Measurements from ENCODE around the gene SH2D4B. TPM values are rescaled to one million over a fixed set of nuclear protein-coding genes. Genes with fewer than 3 reads are reported as not detected.

The SH2D4B gene
- total RNA-seq, 1 experiment from 2014 or later, result 0.22 TPM

- POLR2A ChIA-PET, result interaction anchor here (1.0 to 3.3 kb wide), 3 partner anchors 9 to 60 kb away, joined by 3 to 18 read pairs (median 4); no protein-coding TSS in a partner anchor
- Histone ChIP-seq H3K36me3 (ENCODE audit: control insufficient read depth in 1 of 2, insufficient read depth in 2 of 2, low read length in 2 of 2) (no peaks in the 10 kb centered on the region; a peak in 1 of 4 replicates), H3K4me1 (ENCODE audit: control insufficient read depth in 1 of 2, insufficient read depth in 2 of 2, low read length in 2 of 2) (peaks cover 97 to 98% of the 10 kb centered on the region in 2 experiments), H3K4me2 (ENCODE audit: low read length) (peak overlapping the region; percentile 81), H3K27me3 (ENCODE audit: insufficient read depth, low read length) (no peaks in the 10 kb centered on the region), H3K9me2 (ENCODE audit: insufficient read depth) (no peaks in the 10 kb centered on the region), H3K27ac (ENCODE audit: low read depth, low read length) (peak overlapping the region; percentile 90), H4K20me1 (ENCODE audit: insufficient read depth) (no peaks in the 10 kb centered on the region), H3K9ac (ENCODE audit: low read length) (peak overlapping the region; percentile 60), H3K79me2 (ENCODE audit: insufficient read depth, low read length) (peaks cover 76% of the 10 kb centered on the region), H2AFZ (ENCODE audit: low read depth, low read length, poor library complexity, severe bottlenecking) (no peak overlapping the region), H3K4me3 (replicated peaks in 1 of 2; ENCODE audit: low read depth in 1 of 2, low read length in 2 of 2) (peak overlapping the region in 1 of 2 experiments; percentile 38; a peak in 1 of 4 replicates), H3K9me3 (ENCODE audit: control insufficient read depth in 1 of 2, insufficient read depth in 1 of 2, low read depth in 1 of 2, low read length in 2 of 2) (no peaks in the 10 kb centered on the region)
- CTCF ChIA-PET, result interaction anchor here (0.9 to 3.7 kb wide), 21 partner anchors 9 to 127 kb away, joined by 3 to 71 read pairs (median 11); partner anchors contain the start of genes PRXL2A and TSPAN14
- no peak for DNase-seq (ENCODE audit: low read depth, low spot score)
- intact Hi-C loops (cut with micrococcal nuclease), result loop anchor here (1.0 to 10.0 kb wide), 4 partner anchors 46 to 250 kb away; no protein-coding TSS in a partner anchor
- TF ChIP-seq POLR2A (IDR thresholded peaks at IDR 0.05; ENCODE audit: borderline replicate concordance, extremely low read depth, insufficient read depth, insufficient read length) (no peak), SP1 (IDR thresholded peaks at IDR 0.05; ENCODE audit: low read depth) (no peak), CEBPB (IDR thresholded peaks at IDR 0.05; ENCODE audit: low read depth) (no peak), FOSL1 (IDR thresholded peaks at IDR 0.05; ENCODE audit: low read depth) (no peak), TCF7L2 (IDR thresholded peaks at IDR 0.05; ENCODE audit: borderline replicate concordance, extremely low read depth, insufficient read depth, insufficient read length) (no peak), RAD21 (IDR thresholded peaks at IDR 0.05; ENCODE audit: low read depth) (no peak), JUND (IDR thresholded peaks at IDR 0.05) (no peak), ZFX (IDR thresholded peaks at IDR 0.05) (no peak), SRF (IDR thresholded peaks at IDR 0.05; ENCODE audit: low read depth) (no peak), CTCF (IDR thresholded peaks at IDR 0.05 in 2 of 3, conservative IDR thresholded peaks at IDR 0.05 in 1 of 3; ENCODE audit: borderline replicate concordance in 1 of 3, insufficient read depth in 1 of 3, low read depth in 2 of 3, low read length in 2 of 3) (no peak), POLR2AphosphoS5 (IDR thresholded peaks at IDR 0.05; ENCODE audit: low read depth, low read length) (no peak), YY1 (IDR thresholded peaks at IDR 0.05; ENCODE audit: extremely low read depth, insufficient replicate concordance, low read depth, low read length) (no peak)
- TF ChIP-seq, protein P1, sequence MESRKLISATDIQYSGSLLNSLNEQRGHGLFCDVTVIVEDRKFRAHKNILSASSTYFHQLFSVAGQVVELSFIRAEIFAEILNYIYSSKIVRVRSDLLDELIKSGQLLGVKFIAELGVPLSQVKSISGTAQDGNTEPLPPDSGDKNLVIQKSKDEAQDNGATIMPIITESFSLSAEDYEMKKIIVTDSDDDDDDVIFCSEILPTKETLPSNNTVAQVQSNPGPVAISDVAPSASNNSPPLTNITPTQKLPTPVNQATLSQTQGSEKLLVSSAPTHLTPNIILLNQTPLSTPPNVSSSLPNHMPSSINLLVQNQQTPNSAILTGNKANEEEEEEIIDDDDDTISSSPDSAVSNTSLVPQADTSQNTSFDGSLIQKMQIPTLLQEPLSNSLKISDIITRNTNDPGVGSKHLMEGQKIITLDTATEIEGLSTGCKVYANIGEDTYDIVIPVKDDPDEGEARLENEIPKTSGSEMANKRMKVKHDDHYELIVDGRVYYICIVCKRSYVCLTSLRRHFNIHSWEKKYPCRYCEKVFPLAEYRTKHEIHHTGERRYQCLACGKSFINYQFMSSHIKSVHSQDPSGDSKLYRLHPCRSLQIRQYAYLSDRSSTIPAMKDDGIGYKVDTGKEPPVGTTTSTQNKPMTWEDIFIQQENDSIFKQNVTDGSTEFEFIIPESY (IDR thresholded peaks at IDR 0.05; ENCODE audit: extremely low read depth, insufficient replicate concordance, low read length), result no peak
- RAD21 ChIA-PET (ENCODE audit: low non-redundant PET in 1 of 2, low total read pairs in 2 of 2, uncharacterized antibody in 2 of 2, unreplicated experiment in 2 of 2), result interaction anchor here (1.1 to 2.7 kb wide), 9 partner anchors 33 to 122 kb away, joined by 3 to 23 read pairs (median 7); no protein-coding TSS in a partner anchor
- no TSS peak for BruUV-seq (replicated peaks)
- ATAC-seq, result peak; percentile 15
Measured at GRCh38 chr10:80504897-80505465, 32.7 kb upstream of the SH2D4B start.
